Upper lobe of left lung (tissue), 6 donors: ENCODE measurements around the gene ALCAM. TPM values are rescaled to one million over a fixed set of nuclear protein-coding genes. Genes with fewer than 3 reads are reported as not detected.

Source experiments
- ATAC-seq, 2 donors: fragments of 200-7000 bp; cut with Tn5 transposase; one replicate each; pipeline ENCODE4 v1.9.1; 2022; ENCODE audit warnings: mild to moderate bottlenecking in 2 of 2, moderate library complexity in 2 of 2; ENCODE audit not compliant: low FRiP score in 2 of 2
- DNase-seq, 2 donors: peaks; one replicate each; pipeline ENCODE4 v3.0.0-alpha.2; 2019 to 2020
- H3K27ac ChIP-seq, 4 donors: fragments of 200-600 bp; sonication (generic); one replicate each; pipeline ENCODE4 v1.5.1; 2016 to 2019
- H3K27me3 ChIP-seq, 4 donors: fragments of 200-600 bp; sonication (generic); one replicate each; pipeline ENCODE4 v1.5.1; 2017 to 2019
- H3K36me3 ChIP-seq, 4 donors: fragments of 200-600 bp; sonication (generic); one replicate each; pipeline ENCODE4 v1.5.1; 2016 to 2019
- H3K4me1 ChIP-seq, 4 donors: fragments of 200-600 bp; sonication (generic); one replicate each; pipeline ENCODE4 v1.5.1; 2018 to 2019
- H3K4me3 ChIP-seq, 4 donors: fragments of 200-600 bp; sonication (generic); one replicate each; pipeline ENCODE4 v1.5.1; 2017 to 2019; ENCODE audit warnings: mild to moderate bottlenecking in 2 of 4, moderate library complexity in 1 of 4
- H3K9me3 ChIP-seq, 4 donors: fragments of 200-600 bp; sonication (generic); one replicate each; pipeline ENCODE4 v1.5.1; 2018 to 2019
- EP300 ChIP-seq, 4 donors: sonication (generic); formaldehyde crosslinking; IDR thresholded peaks; one replicate each; pipeline ENCODE4 v1.5.1; 2017; ENCODE audit warnings: antibody characterized with exemption in 4 of 4, control low read depth in 2 of 4
- POLR2A ChIP-seq, 4 donors: fragments of 450-650 bp; IDR thresholded peaks; one replicate each; pipeline ENCODE4 v1.5.1; 2016 to 2017; ENCODE audit warnings: antibody characterized with exemption in 4 of 4, mild to moderate bottlenecking in 2 of 4
- POLR2AphosphoS5 ChIP-seq, 2 donors: sonication (generic); formaldehyde crosslinking; IDR thresholded peaks; one replicate each; pipeline ENCODE4 v1.5.1; 2017; ENCODE audit warnings: antibody characterized with exemption in 2 of 2
- WGBS, 2 donors: methylation state at CpG; one replicate each; pipeline ENCODE4 v1.1.5; 2017 to 2018; 5-methylcytosine and 5-hydroxymethylcytosine counted together
- total RNA-seq, 6 donors: library from RNA; depleted of rRNA in 4 of 6; stranded (reverse); fragments of >200 nt in 4 of 6; gene quantifications; one replicate each; pipeline versions ENCODE4 v1.1.0 to v1.2.1, GENCODE V29; 2016 to 2021
- TF ChIP-seq, protein P1 (sequence below), 6 experiments: fragments of 450-650 bp in 4 of 6; fragments of 200-600 bp in 2 of 6; sonication (generic) in 2 of 6; IDR thresholded peaks; one replicate each; pipeline ENCODE4 v1.5.1; 2016 to 2019; ENCODE audit warnings: antibody characterized with exemption in 6 of 6
- donor health status: DM: no; HTN: no; CAD: no; lungs with moderate emphysema.
- donor health status: DM: no; HTN: yes; CAD: no; lungs with severe emphysema.

Gene ALCAM
- total RNA-seq, 6 donors from 2014 or later = 129 to 390 (median 186) TPM

DNA sequence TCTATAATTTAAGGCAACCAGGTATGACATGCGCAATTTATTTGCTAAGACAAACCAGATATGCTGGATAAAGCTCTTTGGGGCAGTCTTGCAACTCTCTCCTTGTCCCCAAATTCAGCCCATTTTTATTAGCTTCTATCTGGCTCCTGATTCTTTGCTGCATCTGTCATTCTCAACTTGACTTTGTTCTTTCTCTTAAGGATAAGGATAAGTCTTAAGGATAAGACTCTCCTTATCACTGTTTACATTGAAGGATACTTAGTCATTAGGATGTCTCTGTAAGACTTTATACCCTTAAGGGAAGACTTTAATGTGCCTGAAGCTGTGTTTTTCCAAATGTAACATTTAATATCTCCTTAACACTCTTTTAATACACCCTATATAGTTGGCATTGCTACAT is 49.2 kb downstream of the ALCAM start:
- Histone ChIP-seq H3K4me1 (no peaks in the 10 kb centered on the region), H3K36me3 (no peaks in the 10 kb centered on the region), H3K9me3 (no peaks in the 10 kb centered on the region), H3K27ac (no peak overlapping the region), H3K27me3 (no peaks in the 10 kb centered on the region), H3K4me3 (no peak overlapping the region)
- 90 to 97% methylated on average over 1 of the region's 1 CpG for WGBS, 2 donors
- TF ChIP-seq POLR2AphosphoS5 (IDR thresholded peaks at IDR 0.05) (no peak), EP300 (IDR thresholded peaks at IDR 0.05) (no peak)
- ATAC-seq (no peak), DNase-seq (no peak)

DNA sequence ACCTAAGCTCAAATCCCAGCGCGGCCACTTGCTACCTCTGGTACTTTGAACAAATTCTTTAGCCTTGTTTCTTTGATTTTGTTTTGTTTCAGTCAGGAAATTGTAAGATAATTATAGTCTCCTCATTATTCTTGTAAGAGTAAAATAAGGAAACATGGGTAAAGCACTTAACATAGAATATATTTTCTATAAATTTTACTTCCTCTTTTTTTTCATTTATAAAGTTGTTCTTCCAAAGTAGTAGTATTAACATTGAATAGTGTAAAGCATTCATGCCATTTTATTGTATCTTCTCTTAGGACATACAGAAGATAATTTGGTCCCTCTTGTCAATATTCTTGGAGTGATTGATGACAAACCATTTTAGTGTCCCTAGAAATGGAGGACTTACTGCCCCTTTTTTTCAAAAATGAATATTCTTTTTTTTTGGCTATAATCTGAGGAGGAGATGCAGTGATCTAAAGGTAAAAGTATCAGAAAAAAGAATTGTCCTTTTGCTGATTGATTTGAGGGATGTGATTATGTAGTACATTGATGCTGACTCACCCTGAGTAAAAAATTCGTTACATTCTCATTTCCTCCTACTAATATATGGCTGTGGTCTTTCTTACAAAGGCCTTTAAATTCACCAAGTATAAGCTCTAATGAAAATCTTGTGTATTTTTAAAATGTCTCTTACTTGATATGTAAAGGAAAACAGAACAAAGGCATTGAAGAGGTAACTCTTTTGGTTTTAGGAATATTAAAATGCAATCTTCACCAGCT is 51.0 kb downstream of the ALCAM start:
- no peak overlapping the region for H3K4me3 ChIP-seq
- DNase-seq = no peak
- H3K27ac ChIP-seq = no peak overlapping the region
- no peaks in the 10 kb centered on the region for H3K36me3 ChIP-seq
- H3K27me3 ChIP-seq = no peaks in the 10 kb centered on the region
- H3K9me3 ChIP-seq = no peaks in the 10 kb centered on the region
- TF ChIP-seq, protein P1, sequence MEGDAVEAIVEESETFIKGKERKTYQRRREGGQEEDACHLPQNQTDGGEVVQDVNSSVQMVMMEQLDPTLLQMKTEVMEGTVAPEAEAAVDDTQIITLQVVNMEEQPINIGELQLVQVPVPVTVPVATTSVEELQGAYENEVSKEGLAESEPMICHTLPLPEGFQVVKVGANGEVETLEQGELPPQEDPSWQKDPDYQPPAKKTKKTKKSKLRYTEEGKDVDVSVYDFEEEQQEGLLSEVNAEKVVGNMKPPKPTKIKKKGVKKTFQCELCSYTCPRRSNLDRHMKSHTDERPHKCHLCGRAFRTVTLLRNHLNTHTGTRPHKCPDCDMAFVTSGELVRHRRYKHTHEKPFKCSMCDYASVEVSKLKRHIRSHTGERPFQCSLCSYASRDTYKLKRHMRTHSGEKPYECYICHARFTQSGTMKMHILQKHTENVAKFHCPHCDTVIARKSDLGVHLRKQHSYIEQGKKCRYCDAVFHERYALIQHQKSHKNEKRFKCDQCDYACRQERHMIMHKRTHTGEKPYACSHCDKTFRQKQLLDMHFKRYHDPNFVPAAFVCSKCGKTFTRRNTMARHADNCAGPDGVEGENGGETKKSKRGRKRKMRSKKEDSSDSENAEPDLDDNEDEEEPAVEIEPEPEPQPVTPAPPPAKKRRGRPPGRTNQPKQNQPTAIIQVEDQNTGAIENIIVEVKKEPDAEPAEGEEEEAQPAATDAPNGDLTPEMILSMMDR (IDR thresholded peaks at IDR 0.05) = no peak
- TF ChIP-seq POLR2AphosphoS5 (IDR thresholded peaks at IDR 0.05) (no peak), EP300 (IDR thresholded peaks at IDR 0.05) (no peak), POLR2A (IDR thresholded peaks at IDR 0.05) (no peak)
- no peak for ATAC-seq
- WGBS, 2 donors = 77 to 79% methylated on average over 3 of the region's 3 CpGs
- no peaks in the 10 kb centered on the region for H3K4me1 ChIP-seq

GRCh38 chr3:105422645-105423044 is 55.9 kb downstream of the ALCAM start:
- DNase-seq = no peak
- Histone ChIP-seq H3K4me3 (no peak overlapping the region), H3K4me1 (no peaks in the 10 kb centered on the region), H3K27me3 (no peaks in the 10 kb centered on the region), H3K27ac (no peak overlapping the region), H3K36me3 (no peaks in the 10 kb centered on the region), H3K9me3 (no peaks in the 10 kb centered on the region)
- no peak for ATAC-seq
- WGBS, 2 donors = 90 to 93% methylated on average over 2 of the region's 2 CpGs
- no peak for TF ChIP-seq EP300 (IDR thresholded peaks at IDR 0.05)
- TF ChIP-seq POLR2AphosphoS5 (IDR thresholded peaks at IDR 0.05) = no peak
- TF ChIP-seq POLR2A (IDR thresholded peaks at IDR 0.05) = no peak
- TF ChIP-seq, protein P1 (IDR thresholded peaks at IDR 0.05) = no peak

GRCh38 chr3:105423397-105423796 is 56.7 kb downstream of the ALCAM start:
- 80 to 83% methylated on average over 2 of the region's 2 CpGs for WGBS, 2 donors
- Histone ChIP-seq H3K36me3 (no peaks in the 10 kb centered on the region), H3K4me1 (no peaks in the 10 kb centered on the region), H3K4me3 (no peak overlapping the region), H3K9me3 (no peaks in the 10 kb centered on the region), H3K27me3 (no peaks in the 10 kb centered on the region), H3K27ac (no peak overlapping the region)
- TF ChIP-seq POLR2AphosphoS5 (IDR thresholded peaks at IDR 0.05) = no peak
- TF ChIP-seq, protein P1 (IDR thresholded peaks at IDR 0.05) = no peak
- TF ChIP-seq EP300 (IDR thresholded peaks at IDR 0.05) = no peak
- no peak for TF ChIP-seq POLR2A (IDR thresholded peaks at IDR 0.05)
- ATAC-seq (no peak), DNase-seq (no peak)

- no peak for ATAC-seq
- Histone ChIP-seq H3K4me1 (no peaks in the 10 kb centered on the region), H3K27ac (no peak overlapping the region), H3K4me3 (no peak overlapping the region), H3K27me3 (no peaks in the 10 kb centered on the region), H3K9me3 (no peaks in the 10 kb centered on the region), H3K36me3 (no peaks in the 10 kb centered on the region)
- no peak for DNase-seq
- 39 to 43% methylated on average over 2 of the region's 2 CpGs for WGBS, 2 donors
- TF ChIP-seq EP300 (IDR thresholded peaks at IDR 0.05) (no peak), POLR2A (IDR thresholded peaks at IDR 0.05) (no peak)
These were observed 57.9 kb downstream of the ALCAM start for GRCh38 chr3:105424412-105425152.
